Measurements from ENCODE around the gene C12orf76. TPM values are rescaled to one million over a fixed set of nuclear protein-coding genes. Genes with fewer than 3 reads are reported as not detected.

The C12orf76 gene
- total and polyA plus RNA-seq, 2 of the 13 experiments (the other 11 are each of a cell fraction or from before 2014, with no cell fraction given) = 15.8 to 38.4 TPM

DNA sequence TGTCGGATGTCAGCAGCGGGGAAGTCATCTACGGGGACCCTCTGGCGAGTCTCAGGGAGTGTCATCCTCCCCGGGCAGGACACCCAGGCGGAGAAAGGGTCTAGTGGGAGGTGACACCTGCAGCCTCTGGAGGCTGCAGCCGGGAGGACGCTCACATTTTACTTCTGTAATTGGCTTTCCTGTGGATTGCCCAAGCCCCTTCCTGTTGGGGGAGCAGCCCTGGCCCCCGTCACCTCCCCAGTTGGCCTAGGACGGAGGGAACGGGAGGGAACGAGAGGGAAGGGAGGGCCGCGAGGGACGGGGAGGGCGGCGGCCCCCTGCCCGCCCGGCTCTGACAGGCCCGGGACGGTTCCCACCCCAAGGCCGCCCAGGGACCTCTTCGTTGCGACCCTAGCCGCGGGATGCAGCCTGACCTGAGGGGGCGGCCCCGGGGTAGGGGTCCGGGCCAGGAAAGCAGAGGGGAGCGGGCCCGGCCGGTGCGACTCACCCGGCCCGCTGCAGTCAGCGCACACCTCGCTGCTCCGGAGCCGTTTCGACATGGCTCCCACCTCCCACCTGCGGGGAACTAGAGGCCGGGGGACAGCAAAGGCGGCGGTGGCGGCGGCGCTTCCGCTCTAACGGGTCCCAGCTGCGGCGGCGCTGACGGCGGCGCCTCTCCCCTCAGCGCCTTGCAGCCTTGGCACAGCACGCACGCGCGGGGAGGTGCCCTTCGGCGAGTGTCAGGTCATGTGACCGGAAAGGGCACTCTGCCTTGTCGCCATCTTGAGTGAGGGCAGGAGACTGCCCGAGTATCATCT lies 52.4 kb downstream of the C12orf76 start, which contains the start of gene GIT2 (continued):
- TF ChIP-seq, protein P1, sequence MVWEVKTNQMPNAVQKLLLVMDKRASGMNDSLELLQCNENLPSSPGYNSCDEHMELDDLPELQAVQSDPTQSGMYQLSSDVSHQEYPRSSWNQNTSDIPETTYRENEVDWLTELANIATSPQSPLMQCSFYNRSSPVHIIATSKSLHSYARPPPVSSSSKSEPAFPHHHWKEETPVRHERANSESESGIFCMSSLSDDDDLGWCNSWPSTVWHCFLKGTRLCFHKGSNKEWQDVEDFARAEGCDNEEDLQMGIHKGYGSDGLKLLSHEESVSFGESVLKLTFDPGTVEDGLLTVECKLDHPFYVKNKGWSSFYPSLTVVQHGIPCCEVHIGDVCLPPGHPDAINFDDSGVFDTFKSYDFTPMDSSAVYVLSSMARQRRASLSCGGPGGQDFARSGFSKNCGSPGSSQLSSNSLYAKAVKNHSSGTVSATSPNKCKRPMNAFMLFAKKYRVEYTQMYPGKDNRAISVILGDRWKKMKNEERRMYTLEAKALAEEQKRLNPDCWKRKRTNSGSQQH (CRISPR knock-in tag; IDR thresholded peaks at IDR 0.05; ENCODE audit: low read depth) = no peak; the same call in 1 of the 2 replicates
- TF ChIP-seq ERF (CRISPR knock-in tag; IDR thresholded peaks at IDR 0.05) (peak; percentile 11; the same call in 1 of the 2 replicates), ZFAT (CRISPR knock-in tag; conservative IDR thresholded peaks at IDR 0.05) (no peak), CBX5 (CRISPR knock-in tag; IDR thresholded peaks at IDR 0.05; ENCODE audit: borderline replicate concordance) (no peak; the same call in 1 of the 2 replicates), ZSCAN21 (CRISPR knock-in tag; IDR thresholded peaks at IDR 0.05; ENCODE audit: borderline replicate concordance) (peak; percentile 27; the same call in 1 of the 2 replicates), ZBTB8A (CRISPR knock-in tag; IDR thresholded peaks at IDR 0.05; ENCODE audit: borderline replicate concordance, low read depth) (no peak), MXD4 (CRISPR knock-in tag; IDR thresholded peaks at IDR 0.05) (no peak), RBM22 (optimal IDR thresholded peaks at IDR 0.05; ENCODE audit: low read length) (no peak), KAT2B (IDR thresholded peaks at IDR 0.05; ENCODE audit: borderline replicate concordance, low read depth, low read length) (no peak), ESRRA (CRISPR knock-in tag; IDR thresholded peaks at IDR 0.05; ENCODE audit: low read depth) (0 out of 2 replicates have a peak, but pooled peaks have one; percentile 51), HMG20B (CRISPR knock-in tag; conservative IDR thresholded peaks at IDR 0.05) (no peak), ZBTB1 (CRISPR knock-in tag; IDR thresholded peaks at IDR 0.05; ENCODE audit: borderline replicate concordance) (no peak), NR2F1 (CRISPR knock-in tag; IDR thresholded peaks at IDR 0.05) (no peak), WIZ (CRISPR knock-in tag; IDR thresholded peaks at IDR 0.05) (peak; percentile 43; the same call in 1 of the 2 replicates)
- TF ChIP-seq, protein P2, sequence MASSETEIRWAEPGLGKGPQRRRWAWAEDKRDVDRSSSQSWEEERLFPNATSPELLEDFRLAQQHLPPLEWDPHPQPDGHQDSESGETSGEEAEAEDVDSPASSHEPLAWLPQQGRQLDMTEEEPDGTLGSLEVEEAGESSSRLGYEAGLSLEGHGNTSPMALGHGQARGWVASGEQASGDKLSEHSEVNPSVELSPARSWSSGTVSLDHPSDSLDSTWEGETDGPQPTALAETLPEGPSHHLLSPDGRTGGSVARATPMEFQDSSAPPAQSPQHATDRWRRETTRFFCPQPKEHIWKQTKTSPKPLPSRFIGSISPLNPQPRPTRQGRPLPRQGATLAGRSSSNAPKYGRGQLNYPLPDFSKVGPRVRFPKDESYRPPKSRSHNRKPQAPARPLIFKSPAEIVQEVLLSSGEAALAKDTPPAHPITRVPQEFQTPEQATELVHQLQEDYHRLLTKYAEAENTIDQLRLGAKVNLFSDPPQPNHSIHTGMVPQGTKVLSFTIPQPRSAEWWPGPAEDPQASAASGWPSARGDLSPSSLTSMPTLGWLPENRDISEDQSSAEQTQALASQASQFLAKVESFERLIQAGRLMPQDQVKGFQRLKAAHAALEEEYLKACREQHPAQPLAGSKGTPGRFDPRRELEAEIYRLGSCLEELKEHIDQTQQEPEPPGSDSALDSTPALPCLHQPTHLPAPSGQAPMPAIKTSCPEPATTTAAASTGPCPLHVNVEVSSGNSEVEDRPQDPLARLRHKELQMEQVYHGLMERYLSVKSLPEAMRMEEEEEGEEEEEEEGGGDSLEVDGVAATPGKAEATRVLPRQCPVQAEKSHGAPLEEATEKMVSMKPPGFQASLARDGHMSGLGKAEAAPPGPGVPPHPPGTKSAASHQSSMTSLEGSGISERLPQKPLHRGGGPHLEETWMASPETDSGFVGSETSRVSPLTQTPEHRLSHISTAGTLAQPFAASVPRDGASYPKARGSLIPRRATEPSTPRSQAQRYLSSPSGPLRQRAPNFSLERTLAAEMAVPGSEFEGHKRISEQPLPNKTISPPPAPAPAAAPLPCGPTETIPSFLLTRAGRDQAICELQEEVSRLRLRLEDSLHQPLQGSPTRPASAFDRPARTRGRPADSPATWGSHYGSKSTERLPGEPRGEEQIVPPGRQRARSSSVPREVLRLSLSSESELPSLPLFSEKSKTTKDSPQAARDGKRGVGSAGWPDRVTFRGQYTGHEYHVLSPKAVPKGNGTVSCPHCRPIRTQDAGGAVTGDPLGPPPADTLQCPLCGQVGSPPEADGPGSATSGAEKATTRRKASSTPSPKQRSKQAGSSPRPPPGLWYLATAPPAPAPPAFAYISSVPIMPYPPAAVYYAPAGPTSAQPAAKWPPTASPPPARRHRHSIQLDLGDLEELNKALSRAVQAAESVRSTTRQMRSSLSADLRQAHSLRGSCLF (CRISPR knock-in tag; IDR thresholded peaks at IDR 0.05; ENCODE audit: borderline replicate concordance) = no peak
- TF ChIP-seq, protein P3, sequence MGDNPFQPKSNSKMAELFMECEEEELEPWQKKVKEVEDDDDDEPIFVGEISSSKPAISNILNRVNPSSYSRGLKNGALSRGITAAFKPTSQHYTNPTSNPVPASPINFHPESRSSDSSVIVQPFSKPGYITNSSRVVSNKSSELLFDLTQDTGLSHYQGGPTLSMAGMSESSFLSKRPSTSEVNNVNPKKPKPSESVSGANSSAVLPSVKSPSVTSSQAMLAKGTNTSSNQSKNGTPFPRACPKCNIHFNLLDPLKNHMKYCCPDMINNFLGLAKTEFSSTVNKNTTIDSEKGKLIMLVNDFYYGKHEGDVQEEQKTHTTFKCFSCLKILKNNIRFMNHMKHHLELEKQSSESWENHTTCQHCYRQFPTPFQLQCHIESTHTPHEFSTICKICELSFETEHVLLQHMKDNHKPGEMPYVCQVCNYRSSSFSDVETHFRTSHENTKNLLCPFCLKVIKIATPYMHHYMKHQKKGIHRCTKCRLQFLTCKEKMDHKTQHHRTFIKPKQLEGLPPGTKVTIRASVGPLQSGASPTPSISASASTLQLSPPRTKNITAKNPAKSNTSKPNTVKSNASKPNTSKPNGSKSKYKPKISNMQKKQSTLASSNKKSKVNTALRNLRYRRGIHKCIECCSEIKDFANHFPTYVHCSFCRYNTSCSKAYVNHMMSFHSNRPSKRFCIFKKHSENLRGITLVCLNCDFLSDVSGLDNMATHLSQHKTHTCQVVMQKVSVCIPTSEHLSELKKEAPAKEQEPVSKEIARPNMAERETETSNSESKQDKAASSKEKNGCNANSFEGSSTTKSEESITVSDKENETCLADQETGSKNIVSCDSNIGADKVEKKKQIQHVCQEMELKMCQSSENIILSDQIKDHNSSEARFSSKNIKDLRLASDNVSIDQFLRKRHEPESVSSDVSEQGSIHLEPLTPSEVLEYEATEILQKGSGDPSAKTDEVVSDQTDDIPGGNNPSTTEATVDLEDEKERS (CRISPR knock-in tag; IDR thresholded peaks at IDR 0.05) = no peak
- TF ChIP-seq, protein P4, sequence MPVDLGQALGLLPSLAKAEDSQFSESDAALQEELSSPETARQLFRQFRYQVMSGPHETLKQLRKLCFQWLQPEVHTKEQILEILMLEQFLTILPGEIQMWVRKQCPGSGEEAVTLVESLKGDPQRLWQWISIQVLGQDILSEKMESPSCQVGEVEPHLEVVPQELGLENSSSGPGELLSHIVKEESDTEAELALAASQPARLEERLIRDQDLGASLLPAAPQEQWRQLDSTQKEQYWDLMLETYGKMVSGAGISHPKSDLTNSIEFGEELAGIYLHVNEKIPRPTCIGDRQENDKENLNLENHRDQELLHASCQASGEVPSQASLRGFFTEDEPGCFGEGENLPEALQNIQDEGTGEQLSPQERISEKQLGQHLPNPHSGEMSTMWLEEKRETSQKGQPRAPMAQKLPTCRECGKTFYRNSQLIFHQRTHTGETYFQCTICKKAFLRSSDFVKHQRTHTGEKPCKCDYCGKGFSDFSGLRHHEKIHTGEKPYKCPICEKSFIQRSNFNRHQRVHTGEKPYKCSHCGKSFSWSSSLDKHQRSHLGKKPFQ (CRISPR knock-in tag; IDR thresholded peaks at IDR 0.05; ENCODE audit: insufficient replicate concordance) = no peak

Measured in HepG2 (cell line).